ENCODE data around the gene CLIP1.

DNA sequence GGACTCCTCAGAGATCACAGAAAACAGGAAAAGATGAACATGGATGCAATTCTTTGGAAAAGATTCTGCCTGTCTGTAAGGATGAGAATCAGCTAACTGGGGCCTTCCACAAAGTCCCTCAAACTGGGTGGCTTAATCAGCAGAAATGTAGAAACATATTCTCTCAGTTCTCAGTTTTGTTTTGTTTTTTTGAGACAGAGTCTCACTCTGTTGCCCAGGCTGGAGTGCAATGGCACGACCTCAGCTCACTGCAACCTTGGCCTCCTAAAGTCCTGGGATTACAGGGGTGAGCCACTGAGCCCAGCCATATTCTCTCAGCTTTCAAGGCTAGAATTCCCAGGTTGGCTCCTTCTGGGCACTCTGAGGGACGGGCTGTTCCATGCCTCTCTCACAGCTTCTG, 38.2 kb upstream of the CLIP1 start:
- TF ChIP-seq, protein P1, sequence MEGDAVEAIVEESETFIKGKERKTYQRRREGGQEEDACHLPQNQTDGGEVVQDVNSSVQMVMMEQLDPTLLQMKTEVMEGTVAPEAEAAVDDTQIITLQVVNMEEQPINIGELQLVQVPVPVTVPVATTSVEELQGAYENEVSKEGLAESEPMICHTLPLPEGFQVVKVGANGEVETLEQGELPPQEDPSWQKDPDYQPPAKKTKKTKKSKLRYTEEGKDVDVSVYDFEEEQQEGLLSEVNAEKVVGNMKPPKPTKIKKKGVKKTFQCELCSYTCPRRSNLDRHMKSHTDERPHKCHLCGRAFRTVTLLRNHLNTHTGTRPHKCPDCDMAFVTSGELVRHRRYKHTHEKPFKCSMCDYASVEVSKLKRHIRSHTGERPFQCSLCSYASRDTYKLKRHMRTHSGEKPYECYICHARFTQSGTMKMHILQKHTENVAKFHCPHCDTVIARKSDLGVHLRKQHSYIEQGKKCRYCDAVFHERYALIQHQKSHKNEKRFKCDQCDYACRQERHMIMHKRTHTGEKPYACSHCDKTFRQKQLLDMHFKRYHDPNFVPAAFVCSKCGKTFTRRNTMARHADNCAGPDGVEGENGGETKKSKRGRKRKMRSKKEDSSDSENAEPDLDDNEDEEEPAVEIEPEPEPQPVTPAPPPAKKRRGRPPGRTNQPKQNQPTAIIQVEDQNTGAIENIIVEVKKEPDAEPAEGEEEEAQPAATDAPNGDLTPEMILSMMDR (conservative IDR thresholded peaks at IDR 0.05; ENCODE audit: low read length): no peak
- TF ChIP-seq EZH2phosphoT487 (IDR thresholded peaks at IDR 0.05; ENCODE audit: borderline replicate concordance, low read depth, low read length): no peak
